HEK293 (cell line): Measurements from ENCODE around the gene CCL8.

ENCODE experiments used
- CTCF ChIA-PET: fragments of 350-600 bp; formaldehyde crosslinking; extraction: SDS; loops from one replicate; lab custom pipeline; 2021; ENCODE audit warnings: antibody characterized with exemption; lab: Yijun Ruan, JAX
- POLR2A ChIA-PET: fragments of 300-600 bp; formaldehyde crosslinking; extraction: SDS; loops from one replicate; lab custom pipeline; 2020; ENCODE audit warnings: antibody characterized with exemption, inconsistent platforms; lab: Yijun Ruan, JAX
- H3K27ac ChIP-seq: fragments of 200-500 bp; sonication (Bioruptor generic); 2 replicates; pipeline ENCODE4 v1.5.1; 2014; ENCODE audit warnings: low read depth, low read length, control low read depth, inconsistent platforms; ENCODE audit errors: extremely low read depth
- H3K36me3 ChIP-seq, 2 experiments: fragments of 200-500 bp in 1 of 2; sonication (Bioruptor generic) in 1 of 2; 1 replicate in 1 of 2; 2 replicates in 1 of 2; pipeline ENCODE4 v1.5.1; 2014 to 2017; ENCODE audit warnings: inconsistent platforms in 2 of 2, low read length in 2 of 2; ENCODE audit not compliant: control insufficient read depth in 2 of 2, insufficient read depth in 1 of 2
- H3K4me1 ChIP-seq: fragments of 200-500 bp; sonication (Bioruptor generic); 2 replicates; pipeline ENCODE4 v1.5.1; 2014; ENCODE audit warnings: mild to moderate bottlenecking, low read length, inconsistent platforms; ENCODE audit not compliant: control insufficient read depth, insufficient read depth
- H3K4me3 ChIP-seq: 2 replicates; pipeline ENCODE4 v1.5.1; 2011; ENCODE audit warnings: low read depth, mild to moderate bottlenecking, control low read depth, low read length, moderate library complexity
- H3K9me3 ChIP-seq: fragments of 200-500 bp; sonication (Bioruptor generic); 2 replicates; pipeline ENCODE4 v1.5.1; 2014; ENCODE audit warnings: low read depth, low read length, inconsistent platforms; ENCODE audit not compliant: control insufficient read depth, insufficient read depth
- BCL11A ChIP-seq: fragments of 450-650 bp; formaldehyde crosslinking; IDR thresholded peaks from 2 replicates; pipeline ENCODE4 v1.5.1; 2016; ENCODE audit warnings: low read depth, missing biosample characterization, missing genetic modification characterization
- HOXA7 ChIP-seq: sonication (generic); formaldehyde crosslinking; IDR thresholded peaks from 2 replicates; pipeline ENCODE4 v1.8.1; 2022; ENCODE audit warnings: missing genetic modification reagents, borderline replicate concordance
- OSR2 ChIP-seq: fragments of 450-650 bp; formaldehyde crosslinking; IDR thresholded peaks from 2 replicates; pipeline ENCODE4 v1.5.1; 2016; ENCODE audit warnings: missing biosample characterization, missing genetic modification characterization
- OVOL3 ChIP-seq: fragments of 450-650 bp; formaldehyde crosslinking; IDR thresholded peaks from 2 replicates; pipeline ENCODE4 v1.5.1; 2016; ENCODE audit warnings: missing biosample characterization, missing genetic modification characterization
- RBAK ChIP-seq: fragments of 450-650 bp; formaldehyde crosslinking; IDR thresholded peaks from 2 replicates; pipeline ENCODE4 v1.5.1; 2016; ENCODE audit warnings: missing biosample characterization, missing genetic modification characterization
- SCRT1 ChIP-seq: fragments of 450-650 bp; formaldehyde crosslinking; IDR thresholded peaks from 2 replicates; pipeline ENCODE4 v1.5.1; 2016; ENCODE audit warnings: missing biosample characterization, missing genetic modification characterization, borderline replicate concordance
- SP2 ChIP-seq: fragments of 450-650 bp; formaldehyde crosslinking; IDR thresholded peaks from 2 replicates; pipeline ENCODE4 v1.5.1; 2016; ENCODE audit warnings: missing biosample characterization, missing genetic modification characterization
- SP3 ChIP-seq: fragments of 450-650 bp; formaldehyde crosslinking; IDR thresholded peaks from 2 replicates; pipeline ENCODE4 v1.5.1; 2016; ENCODE audit warnings: missing biosample characterization, missing genetic modification characterization
- YY1 ChIP-seq: fragments of 450-650 bp; formaldehyde crosslinking; IDR thresholded peaks from 2 replicates; pipeline ENCODE4 v1.5.1; 2018; ENCODE audit warnings: missing biosample characterization, missing genetic modification characterization
- ZBTB21 ChIP-seq: fragments of 450-650 bp; formaldehyde crosslinking; IDR thresholded peaks from 2 replicates; pipeline ENCODE4 v1.5.1; 2017; ENCODE audit warnings: missing biosample characterization, missing genetic modification characterization
- ZEB2 ChIP-seq: fragments of 450-650 bp; formaldehyde crosslinking; IDR thresholded peaks from 2 replicates; pipeline ENCODE4 v1.5.1; 2016; ENCODE audit warnings: missing biosample characterization, missing genetic modification characterization
- ZFP41 ChIP-seq: fragments of 450-650 bp; formaldehyde crosslinking; IDR thresholded peaks from 2 replicates; pipeline ENCODE4 v1.5.1; 2016; ENCODE audit warnings: missing biosample characterization, missing genetic modification characterization, borderline replicate concordance
- ZNF146 ChIP-seq: fragments of 450-650 bp; formaldehyde crosslinking; IDR thresholded peaks from 2 replicates; pipeline ENCODE4 v1.5.1; 2016; ENCODE audit warnings: missing biosample characterization, missing genetic modification characterization
- ZNF155 ChIP-seq: fragments of 450-650 bp; formaldehyde crosslinking; IDR thresholded peaks from 2 replicates; pipeline ENCODE4 v1.5.1; 2016; ENCODE audit warnings: missing biosample characterization, missing genetic modification characterization
- ZNF157 ChIP-seq: fragments of 450-650 bp; formaldehyde crosslinking; IDR thresholded peaks from 2 replicates; pipeline ENCODE4 v1.5.1; 2016; ENCODE audit warnings: missing biosample characterization, missing genetic modification characterization
- ZNF184 ChIP-seq: fragments of 450-650 bp; IDR thresholded peaks from 2 replicates; pipeline ENCODE4 v1.5.1; 2018; ENCODE audit warnings: missing biosample characterization, mild to moderate bottlenecking, missing genetic modification characterization
- ZNF24 ChIP-seq: fragments of 450-650 bp; formaldehyde crosslinking; IDR thresholded peaks from 2 replicates; pipeline ENCODE4 v1.5.1; 2016; ENCODE audit warnings: missing biosample characterization, missing genetic modification characterization
- ZNF350 ChIP-seq: fragments of 450-650 bp; formaldehyde crosslinking; IDR thresholded peaks from 2 replicates; pipeline ENCODE4 v1.5.0; 2017; ENCODE audit warnings: missing biosample characterization, mild to moderate bottlenecking, missing genetic modification characterization
- ZNF354C ChIP-seq: fragments of 450-650 bp; formaldehyde crosslinking; IDR thresholded peaks from 2 replicates; pipeline ENCODE4 v1.5.1; 2016; ENCODE audit warnings: missing biosample characterization, missing genetic modification characterization, low read depth, borderline replicate concordance
- ZNF48 ChIP-seq: fragments of 450-650 bp; formaldehyde crosslinking; IDR thresholded peaks from 2 replicates; pipeline ENCODE4 v1.5.1; 2016; ENCODE audit warnings: missing biosample characterization, missing genetic modification characterization
- ZNF624 ChIP-seq: fragments of 450-650 bp; formaldehyde crosslinking; IDR thresholded peaks from 2 replicates; pipeline ENCODE4 v1.5.1; 2017; ENCODE audit warnings: missing biosample characterization, missing genetic modification characterization
- ZNF629 ChIP-seq: fragments of 450-650 bp; formaldehyde crosslinking; IDR thresholded peaks from 2 replicates; pipeline ENCODE4 v1.5.1; 2017; ENCODE audit warnings: missing biosample characterization, missing genetic modification characterization
- ZNF658 ChIP-seq: fragments of 450-650 bp; formaldehyde crosslinking; IDR thresholded peaks from 2 replicates; pipeline ENCODE4; 2016; ENCODE audit warnings: missing biosample characterization, missing genetic modification characterization
- ZNF660 ChIP-seq: fragments of 450-650 bp; IDR thresholded peaks from 2 replicates; pipeline ENCODE4 v1.5.1; 2018; ENCODE audit warnings: missing biosample characterization, mild to moderate bottlenecking, missing genetic modification characterization
- ZNF777 ChIP-seq: fragments of 450-650 bp; formaldehyde crosslinking; IDR thresholded peaks from 2 replicates; pipeline ENCODE4 v1.5.1; 2017; ENCODE audit warnings: missing biosample characterization, missing genetic modification characterization, borderline replicate concordance
- ZSCAN16 ChIP-seq: fragments of 450-650 bp; formaldehyde crosslinking; IDR thresholded peaks from 2 replicates; pipeline ENCODE4 v1.5.1; 2016; ENCODE audit warnings: missing biosample characterization, missing genetic modification characterization
- TF ChIP-seq, protein P1 (sequence below): fragments of 450-650 bp; formaldehyde crosslinking; IDR thresholded peaks from 2 replicates; pipeline ENCODE4 v1.5.1; 2016; ENCODE audit warnings: missing biosample characterization, missing genetic modification characterization
- TF ChIP-seq, protein P2 (sequence below): fragments of 450-650 bp; formaldehyde crosslinking; IDR thresholded peaks from 2 replicates; pipeline ENCODE4 v1.5.1; 2016; ENCODE audit warnings: missing biosample characterization, missing genetic modification characterization
- TF ChIP-seq, protein P3 (sequence below): IDR thresholded peaks from 2 replicates; pipeline ENCODE4 v1.6.1; 2011; ENCODE audit warnings: mild to moderate bottlenecking, low read depth, low read length, borderline replicate concordance
- TF ChIP-seq, protein P4 (sequence below): fragments of 450-650 bp; formaldehyde crosslinking; IDR thresholded peaks from 2 replicates; pipeline ENCODE4 v1.5.1; 2016; ENCODE audit warnings: missing biosample characterization, missing genetic modification characterization, borderline replicate concordance
- TF ChIP-seq, protein P5 (sequence below): fragments of 450-650 bp; formaldehyde crosslinking; IDR thresholded peaks from 2 replicates; pipeline ENCODE4 v1.5.1; 2016; ENCODE audit warnings: missing biosample characterization, missing genetic modification characterization, low read depth

CCL8 gene

DNA sequence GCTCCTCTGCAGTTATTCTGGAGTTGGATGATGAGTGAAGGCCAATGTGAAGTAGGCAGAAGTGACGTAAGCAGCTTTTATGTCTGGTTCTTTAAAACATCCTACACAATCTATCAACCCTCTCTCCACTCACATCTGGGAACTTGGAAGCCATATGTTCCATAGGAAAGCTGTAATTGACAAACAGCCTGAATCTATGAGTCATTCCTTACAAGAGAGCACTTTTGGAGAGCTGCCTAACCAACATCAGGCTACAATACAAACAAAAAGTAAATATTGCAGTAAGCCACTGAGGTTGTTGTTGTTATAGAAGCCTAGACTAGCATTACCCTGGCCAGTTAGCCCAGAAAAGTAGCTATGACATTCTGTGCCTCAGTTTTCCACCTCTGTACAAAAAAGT lies 43.4 kb upstream of the CCL8 start (continued):
- no peak for TF ChIP-seq ZSCAN16 (tag by site-specific recombination)
- TF ChIP-seq, protein P1, sequence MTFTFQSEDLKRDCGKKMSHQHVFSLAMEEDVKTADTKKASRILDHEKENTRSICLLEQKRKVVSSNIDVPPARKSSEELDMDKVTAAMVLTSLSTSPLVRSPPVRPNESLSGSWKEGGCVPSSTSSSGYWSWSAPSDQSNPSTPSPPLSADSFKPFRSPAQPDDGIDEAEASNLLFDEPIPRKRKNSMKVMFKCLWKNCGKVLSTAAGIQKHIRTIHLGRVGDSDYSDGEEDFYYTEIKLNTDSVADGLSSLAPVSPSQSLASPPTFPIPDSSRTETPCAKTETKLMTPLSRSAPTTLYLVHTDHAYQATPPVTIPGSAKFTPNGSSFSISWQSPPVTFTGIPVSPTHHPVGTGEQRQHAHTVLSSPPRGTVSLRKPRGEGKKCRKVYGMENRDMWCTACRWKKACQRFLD (tag by site-specific recombination) = no peak
- 0 out of 2 replicates have a peak, but pooled peaks have one; percentile 24 for TF ChIP-seq ZEB2
- TF ChIP-seq, protein P2, sequence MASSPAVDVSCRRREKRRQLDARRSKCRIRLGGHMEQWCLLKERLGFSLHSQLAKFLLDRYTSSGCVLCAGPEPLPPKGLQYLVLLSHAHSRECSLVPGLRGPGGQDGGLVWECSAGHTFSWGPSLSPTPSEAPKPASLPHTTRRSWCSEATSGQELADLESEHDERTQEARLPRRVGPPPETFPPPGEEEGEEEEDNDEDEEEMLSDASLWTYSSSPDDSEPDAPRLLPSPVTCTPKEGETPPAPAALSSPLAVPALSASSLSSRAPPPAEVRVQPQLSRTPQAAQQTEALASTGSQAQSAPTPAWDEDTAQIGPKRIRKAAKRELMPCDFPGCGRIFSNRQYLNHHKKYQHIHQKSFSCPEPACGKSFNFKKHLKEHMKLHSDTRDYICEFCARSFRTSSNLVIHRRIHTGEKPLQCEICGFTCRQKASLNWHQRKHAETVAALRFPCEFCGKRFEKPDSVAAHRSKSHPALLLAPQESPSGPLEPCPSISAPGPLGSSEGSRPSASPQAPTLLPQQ (tag by site-specific recombination) = no peak
- TF ChIP-seq SP2 = no peak
- TF ChIP-seq, protein P3, sequence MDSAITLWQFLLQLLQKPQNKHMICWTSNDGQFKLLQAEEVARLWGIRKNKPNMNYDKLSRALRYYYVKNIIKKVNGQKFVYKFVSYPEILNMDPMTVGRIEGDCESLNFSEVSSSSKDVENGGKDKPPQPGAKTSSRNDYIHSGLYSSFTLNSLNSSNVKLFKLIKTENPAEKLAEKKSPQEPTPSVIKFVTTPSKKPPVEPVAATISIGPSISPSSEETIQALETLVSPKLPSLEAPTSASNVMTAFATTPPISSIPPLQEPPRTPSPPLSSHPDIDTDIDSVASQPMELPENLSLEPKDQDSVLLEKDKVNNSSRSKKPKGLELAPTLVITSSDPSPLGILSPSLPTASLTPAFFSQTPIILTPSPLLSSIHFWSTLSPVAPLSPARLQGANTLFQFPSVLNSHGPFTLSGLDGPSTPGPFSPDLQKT = no peak
- TF ChIP-seq ZNF146 (tag by site-specific recombination) = no peak
- TF ChIP-seq, protein P4, sequence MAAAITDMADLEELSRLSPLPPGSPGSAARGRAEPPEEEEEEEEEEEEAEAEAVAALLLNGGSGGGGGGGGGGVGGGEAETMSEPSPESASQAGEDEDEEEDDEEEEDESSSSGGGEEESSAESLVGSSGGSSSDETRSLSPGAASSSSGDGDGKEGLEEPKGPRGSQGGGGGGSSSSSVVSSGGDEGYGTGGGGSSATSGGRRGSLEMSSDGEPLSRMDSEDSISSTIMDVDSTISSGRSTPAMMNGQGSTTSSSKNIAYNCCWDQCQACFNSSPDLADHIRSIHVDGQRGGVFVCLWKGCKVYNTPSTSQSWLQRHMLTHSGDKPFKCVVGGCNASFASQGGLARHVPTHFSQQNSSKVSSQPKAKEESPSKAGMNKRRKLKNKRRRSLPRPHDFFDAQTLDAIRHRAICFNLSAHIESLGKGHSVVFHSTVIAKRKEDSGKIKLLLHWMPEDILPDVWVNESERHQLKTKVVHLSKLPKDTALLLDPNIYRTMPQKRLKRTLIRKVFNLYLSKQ (tag by site-specific recombination) = no peak
- no peak for TF ChIP-seq ZNF658 (tag by site-specific recombination)
- TF ChIP-seq ZNF184 (tag by site-specific recombination) = 0 out of 2 replicates have a peak, but pooled peaks have one; percentile 59
- 0 out of 2 replicates have a peak, but pooled peaks have one; percentile 12 for TF ChIP-seq OSR2 (tag by site-specific recombination)
- TF ChIP-seq SP3 (tag by site-specific recombination) = no peak
- TF ChIP-seq ZNF157 (tag by site-specific recombination) = no peak
- no peak for TF ChIP-seq ZNF48 (tag by site-specific recombination)
- TF ChIP-seq ZNF624 (tag by site-specific recombination) = no peak
- TF ChIP-seq ZNF629 (tag by site-specific recombination) = 0 out of 2 replicates have a peak, but pooled peaks have one; percentile 22
- TF ChIP-seq ZNF24 (tag by site-specific recombination) = no peak
- TF ChIP-seq ZNF155 (tag by site-specific recombination) = no peak
- no peak for TF ChIP-seq ZNF350
- no peak for TF ChIP-seq BCL11A (tag by site-specific recombination)
- peak; percentile 52; the same call in 1 of the 2 replicates for TF ChIP-seq ZBTB21 (tag by site-specific recombination)
- no peak for TF ChIP-seq SCRT1
- TF ChIP-seq ZNF777 (tag by site-specific recombination) = no peak

DNA sequence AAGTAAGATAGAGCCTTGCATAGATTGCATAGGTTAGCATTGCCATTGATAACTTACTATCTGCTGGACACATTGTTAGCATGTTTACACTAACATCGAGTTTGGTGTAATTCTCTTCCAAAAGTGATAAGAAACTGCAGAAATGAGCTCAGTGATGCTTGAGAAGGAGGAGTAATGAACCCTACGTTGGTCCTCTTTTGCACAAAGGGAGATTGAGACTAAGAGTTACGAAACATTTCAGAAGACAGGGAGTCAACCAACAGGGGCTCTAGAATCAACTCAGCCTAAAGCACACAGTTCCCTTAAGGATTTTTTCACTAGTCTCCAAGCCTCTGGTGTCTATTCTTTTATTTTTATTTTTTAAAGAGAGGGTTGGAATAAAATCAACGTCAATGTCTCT lies 42.4 kb upstream of the CCL8 start:
- POLR2A ChIA-PET = no interaction called here
- H3K27ac ChIP-seq = no peak overlapping the region
- H3K4me1 ChIP-seq = peaks cover 7% of the 10 kb centered on the region; the same call in 1 of the 2 replicates
- H3K9me3 ChIP-seq = no peaks in the 10 kb centered on the region
- H3K4me3 ChIP-seq = no peak overlapping the region
- H3K36me3 ChIP-seq = no peaks in the 10 kb centered on the region
- CTCF ChIA-PET = interaction anchor here (0.6 to 3.8 kb wide), 4 partner anchors 28 to 84 kb away, joined by 3 to 22 read pairs (median 4); no protein-coding TSS in a partner anchor
- TF ChIP-seq RBAK (tag by site-specific recombination) (no peak), OVOL3 (tag by site-specific recombination) (no peak), HOXA7 (CRISPR knock-in tag) (no peak), ZNF354C (tag by site-specific recombination) (no peak), YY1 (tag by site-specific recombination) (no peak), ZFP41 (tag by site-specific recombination) (no peak), ZNF658 (tag by site-specific recombination) (no peak), ZNF660 (tag by site-specific recombination) (no peak)
- TF ChIP-seq, protein P5, sequence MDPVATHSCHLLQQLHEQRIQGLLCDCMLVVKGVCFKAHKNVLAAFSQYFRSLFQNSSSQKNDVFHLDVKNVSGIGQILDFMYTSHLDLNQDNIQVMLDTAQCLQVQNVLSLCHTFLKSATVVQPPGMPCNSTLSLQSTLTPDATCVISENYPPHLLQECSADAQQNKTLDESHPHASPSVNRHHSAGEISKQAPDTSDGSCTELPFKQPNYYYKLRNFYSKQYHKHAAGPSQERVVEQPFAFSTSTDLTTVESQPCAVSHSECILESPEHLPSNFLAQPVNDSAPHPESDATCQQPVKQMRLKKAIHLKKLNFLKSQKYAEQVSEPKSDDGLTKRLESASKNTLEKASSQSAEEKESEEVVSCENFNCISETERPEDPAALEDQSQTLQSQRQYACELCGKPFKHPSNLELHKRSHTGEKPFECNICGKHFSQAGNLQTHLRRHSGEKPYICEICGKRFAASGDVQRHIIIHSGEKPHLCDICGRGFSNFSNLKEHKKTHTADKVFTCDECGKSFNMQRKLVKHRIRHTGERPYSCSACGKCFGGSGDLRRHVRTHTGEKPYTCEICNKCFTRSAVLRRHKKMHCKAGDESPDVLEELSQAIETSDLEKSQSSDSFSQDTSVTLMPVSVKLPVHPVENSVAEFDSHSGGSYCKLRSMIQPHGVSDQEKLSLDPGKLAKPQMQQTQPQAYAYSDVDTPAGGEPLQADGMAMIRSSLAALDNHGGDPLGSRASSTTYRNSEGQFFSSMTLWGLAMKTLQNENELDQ = no peak
